NCI-H460 (cell line): ENCODE measurements around the gene EPB41L2. TPM values are rescaled to one million over a fixed set of nuclear protein-coding genes. Genes with fewer than 3 reads are reported as not detected.
"Not testable (repeated sequence)": the region's sequence is repeated elsewhere in the genome, so short reads cannot be mapped to it uniquely, and the experiment has no call there.

Experiments
- DNase-seq: peaks from one replicate; pipeline ENCODE4 v3.0.0-alpha.2; 2016; ENCODE audit warnings: low read depth; ENCODE audit errors: extremely low read depth
- total RNA-seq: library from RNA; depleted of rRNA; stranded (reverse); fragments of >200 nt; shearing (Covaris generic); gene quantifications from 2 replicates; pipeline ENCODE4 v1.2.3, GENCODE V29; 2014

Gene EPB41L2
- total RNA-seq, 1 experiment from 2014 or later: 7.3 TPM

- DNase-seq: no peak
Observed at GRCh38 chr6:130927305-130927704, 135.7 kb downstream of the EPB41L2 start.

GRCh38 chr6:130923350-130923749 is 139.7 kb downstream of the EPB41L2 start:
- DNase-seq: no peak

- no peak for DNase-seq
Observed at GRCh38 chr6:130922922-130923321, 140.1 kb downstream of the EPB41L2 start.

GRCh38 chr6:130920969-130921368 is 142.1 kb downstream of the EPB41L2 start:
- no peak for DNase-seq

GRCh38 chr6:130918171-130918570 is 144.9 kb downstream of the EPB41L2 start:
- no peak for DNase-seq

GRCh38 chr6:130915606-130916005 is 147.4 kb downstream of the EPB41L2 start:
- DNase-seq: not testable (repeated sequence)

GRCh38 chr6:130913120-130913519 is 149.9 kb downstream of the EPB41L2 start:
- DNase-seq: no peak

- DNase-seq: no peak
Observed at GRCh38 chr6:130912434-130912833, 150.6 kb downstream of the EPB41L2 start.

- no peak for DNase-seq
Observed at GRCh38 chr6:130908958-130909357, 154.1 kb downstream of the EPB41L2 start.

- no peak for DNase-seq
Observed at GRCh38 chr6:130908188-130908587, 154.9 kb downstream of the EPB41L2 start.

- no peak for DNase-seq
Observed at GRCh38 chr6:130907687-130908086, 155.4 kb downstream of the EPB41L2 start.

GRCh38 chr6:130906736-130907381 is 156.2 kb downstream of the EPB41L2 start:
- no peak for DNase-seq

- no peak for DNase-seq
Observed at GRCh38 chr6:130903602-130904001, 159.4 kb downstream of the EPB41L2 start.

- DNase-seq: no peak
Observed at GRCh38 chr6:130903007-130903406, 160.0 kb downstream of the EPB41L2 start.

GRCh38 chr6:130900913-130901312 is 162.1 kb downstream of the EPB41L2 start:
- DNase-seq: peak; percentile 12

- DNase-seq: no peak
Observed at GRCh38 chr6:130896249-130896648, 166.8 kb downstream of the EPB41L2 start.

GRCh38 chr6:130895516-130895915 is 167.5 kb downstream of the EPB41L2 start:
- DNase-seq: no peak

- DNase-seq: no peak
Observed at GRCh38 chr6:130893766-130894165, 169.3 kb downstream of the EPB41L2 start.

- DNase-seq: no peak
Observed at GRCh38 chr6:130893277-130893676, 169.8 kb downstream of the EPB41L2 start.

GRCh38 chr6:130890521-130890971 is 172.5 kb downstream of the EPB41L2 start:
- DNase-seq: no peak

- DNase-seq: no peak
Observed at GRCh38 chr6:130889423-130889822, 173.6 kb downstream of the EPB41L2 start.

- DNase-seq: no peak
Observed at GRCh38 chr6:130888246-130888645, 174.8 kb downstream of the EPB41L2 start.

- DNase-seq: no peak
Observed at GRCh38 chr6:130886966-130887365, 176.1 kb downstream of the EPB41L2 start.
